Neutrophil (primary cell): ENCODE data around the gene LRRC28.

Experiments
- H3K27ac ChIP-seq: fragments of 200-600 bp; sonication (generic); 2 replicates; pipeline ENCODE4 v1.5.1; 2016; ENCODE audit warnings: mild to moderate bottlenecking, moderate library complexity
- H3K27me3 ChIP-seq: fragments of 200-600 bp; sonication (generic); 2 replicates; pipeline ENCODE4 v1.6.0; 2016; ENCODE audit warnings: mild to moderate bottlenecking
- H3K36me3 ChIP-seq: fragments of 200-600 bp; sonication (generic); 2 replicates; pipeline ENCODE4 v1.5.1; 2017
- H3K4me1 ChIP-seq, 2 experiments: fragments of 200-600 bp in 1 of 2; sonication (generic) in 1 of 2; 1 replicate in 1 of 2; 2 replicates in 1 of 2; pipeline versions ENCODE4 v1.5.1 to v1.6.1; 2013 to 2016; ENCODE audit warnings: low read depth in 1 of 2, low read length in 1 of 2, mild to moderate bottlenecking in 1 of 2, moderate library complexity in 1 of 2; ENCODE audit not compliant: control insufficient read depth in 1 of 2, insufficient read depth in 1 of 2
- H3K4me3 ChIP-seq, 2 experiments: fragments of 200-600 bp in 1 of 2; sonication (generic) in 1 of 2; 1 replicate in 1 of 2; 2 replicates in 1 of 2; pipeline ENCODE4 v1.5.1; 2013 to 2016; ENCODE audit warnings: low read depth in 1 of 2, low read length in 1 of 2, mild to moderate bottlenecking in 1 of 2, moderate library complexity in 1 of 2
- H3K9me3 ChIP-seq: fragments of 200-600 bp; sonication (generic); 2 replicates; pipeline ENCODE4 v1.5.1; 2016
- TF ChIP-seq, protein P1 (sequence below): fragments of 200-600 bp; sonication (generic); IDR thresholded peaks from 2 replicates; pipeline ENCODE4 v1.5.1; 2016; ENCODE audit warnings: antibody characterized with exemption

LRRC28 gene

DNA sequence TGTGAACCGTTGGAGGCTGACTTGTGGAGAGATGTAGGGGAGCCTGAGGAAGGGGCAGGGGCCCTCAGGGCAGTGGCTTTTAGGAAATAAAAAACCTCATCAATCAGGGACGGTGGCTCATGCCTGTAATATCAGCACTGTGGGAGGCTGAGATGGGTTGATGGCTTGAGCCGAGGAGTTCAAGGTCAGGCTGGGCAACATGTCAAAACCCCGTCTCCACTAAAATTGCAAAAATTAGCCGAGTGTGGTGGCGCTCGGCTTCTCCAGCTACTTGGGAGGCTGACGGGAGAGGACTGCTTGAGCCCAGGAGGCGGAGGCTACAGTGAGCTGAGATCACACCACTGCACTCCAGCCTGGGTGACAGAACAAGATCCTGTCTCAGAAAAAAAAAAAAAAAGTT lies 9.5 kb upstream of the LRRC28 start:
- TF ChIP-seq, protein P1, sequence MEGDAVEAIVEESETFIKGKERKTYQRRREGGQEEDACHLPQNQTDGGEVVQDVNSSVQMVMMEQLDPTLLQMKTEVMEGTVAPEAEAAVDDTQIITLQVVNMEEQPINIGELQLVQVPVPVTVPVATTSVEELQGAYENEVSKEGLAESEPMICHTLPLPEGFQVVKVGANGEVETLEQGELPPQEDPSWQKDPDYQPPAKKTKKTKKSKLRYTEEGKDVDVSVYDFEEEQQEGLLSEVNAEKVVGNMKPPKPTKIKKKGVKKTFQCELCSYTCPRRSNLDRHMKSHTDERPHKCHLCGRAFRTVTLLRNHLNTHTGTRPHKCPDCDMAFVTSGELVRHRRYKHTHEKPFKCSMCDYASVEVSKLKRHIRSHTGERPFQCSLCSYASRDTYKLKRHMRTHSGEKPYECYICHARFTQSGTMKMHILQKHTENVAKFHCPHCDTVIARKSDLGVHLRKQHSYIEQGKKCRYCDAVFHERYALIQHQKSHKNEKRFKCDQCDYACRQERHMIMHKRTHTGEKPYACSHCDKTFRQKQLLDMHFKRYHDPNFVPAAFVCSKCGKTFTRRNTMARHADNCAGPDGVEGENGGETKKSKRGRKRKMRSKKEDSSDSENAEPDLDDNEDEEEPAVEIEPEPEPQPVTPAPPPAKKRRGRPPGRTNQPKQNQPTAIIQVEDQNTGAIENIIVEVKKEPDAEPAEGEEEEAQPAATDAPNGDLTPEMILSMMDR: no peak
- Histone ChIP-seq H3K4me3 (no peak overlapping the region), H3K27ac (no peak overlapping the region)

GRCh38 chr15:99244306-99244705 lies 7.0 kb upstream of the LRRC28 start:
- Histone ChIP-seq H3K9me3 (no peaks in the 10 kb centered on the region), H3K27ac (no peak overlapping the region), H3K4me1 (peaks cover 2% of the 10 kb centered on the region in 2 experiments), H3K27me3 (peaks cover under 1% of the 10 kb centered on the region), H3K36me3 (no peaks in the 10 kb centered on the region), H3K4me3 (no peak overlapping the region)
- TF ChIP-seq, protein P1: no peak

More for the DNA sequence above, 9.5 kb upstream of the LRRC28 start:
- H3K36me3 ChIP-seq: no peaks in the 10 kb centered on the region
- no peaks in the 10 kb centered on the region for H3K9me3 ChIP-seq
- no peaks in the 10 kb centered on the region for H3K27me3 ChIP-seq
- no peaks in the 10 kb centered on the region for H3K4me1 ChIP-seq

GRCh38 chr15:99247062-99247461 lies 4.2 kb upstream of the LRRC28 start:
- no peak overlapping the region for H3K27ac ChIP-seq
- TF ChIP-seq, protein P1: no peak
- no peaks in the 10 kb centered on the region for H3K9me3 ChIP-seq
- no peak overlapping the region for H3K4me3 ChIP-seq
- H3K27me3 ChIP-seq: peaks cover 9% of the 10 kb centered on the region
- H3K4me1 ChIP-seq: peaks cover 23 to 24% of the 10 kb centered on the region in 2 experiments
- H3K36me3 ChIP-seq: no peaks in the 10 kb centered on the region

DNA sequence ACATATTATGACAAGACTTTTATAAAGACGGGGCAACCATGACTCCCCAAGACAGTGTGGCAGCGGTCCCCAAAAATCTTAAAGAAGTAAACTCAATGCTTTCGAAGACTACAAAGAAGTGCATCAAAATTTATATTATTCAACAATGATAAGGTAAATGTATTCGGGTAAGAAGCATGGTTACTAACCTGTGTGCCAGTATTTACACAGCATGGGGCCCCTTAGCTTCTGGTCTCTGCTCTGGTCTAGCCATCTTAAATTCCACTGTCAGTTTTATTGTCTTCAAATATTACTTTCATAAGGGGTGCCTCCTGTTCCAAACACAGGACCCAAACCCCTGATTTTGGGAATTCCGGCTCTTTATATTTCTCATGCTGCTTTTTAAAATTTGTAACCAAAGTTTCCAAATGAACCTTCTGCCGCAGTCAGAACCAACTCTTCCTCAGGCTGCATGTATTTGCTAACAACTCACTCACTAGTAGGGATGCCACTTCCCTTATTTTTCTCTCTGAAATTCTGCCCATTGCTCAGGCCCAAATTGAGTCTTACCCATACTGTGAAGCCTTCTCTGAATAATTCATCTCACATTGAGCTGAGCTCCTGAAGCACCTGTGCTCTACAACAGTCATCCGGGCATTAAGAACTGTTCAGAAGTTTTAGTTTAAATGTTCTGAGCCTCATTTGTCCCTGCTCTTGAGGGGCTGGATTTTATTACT lies 3.1 kb upstream of the LRRC28 start:
- H3K9me3 ChIP-seq: no peaks in the 10 kb centered on the region
- no peak overlapping the region for H3K27ac ChIP-seq
- H3K36me3 ChIP-seq: no peaks in the 10 kb centered on the region
- TF ChIP-seq, protein P1: no peak
- H3K27me3 ChIP-seq: peaks cover 9% of the 10 kb centered on the region
- H3K4me1 ChIP-seq: peaks cover 33 to 34% of the 10 kb centered on the region in 2 experiments
- H3K4me3 ChIP-seq: no peak overlapping the region

GRCh38 chr15:99249270-99249841 lies 1.9 kb upstream of the LRRC28 start, which contains the start of gene TTC23:
Gene TTC23, minus strand, starts transcription at chr15:99249581. Its CDS starts 20,869 bp downstream, at chr15:99228712.
- Histone ChIP-seq H3K4me1 (peaks cover 33 to 38% of the 10 kb centered on the region in 2 experiments), H3K27ac (peak within 1 kb of the TSS; percentile 85), H3K27me3 (peaks cover 9% of the 10 kb centered on the region), H3K4me3 (peak within 1 kb of the TSS in 1 of 2 experiments; percentile 91), H3K9me3 (no peaks in the 10 kb centered on the region), H3K36me3 (no peaks in the 10 kb centered on the region)
- TF ChIP-seq, protein P1: no peak
